ENCODE measurements around the gene CSAG3.
"Not testable (repeated sequence)": the region's sequence is repeated elsewhere in the genome, so short reads cannot be mapped to it uniquely, and the experiment has no call there.

The CSAG3 gene

DNA sequence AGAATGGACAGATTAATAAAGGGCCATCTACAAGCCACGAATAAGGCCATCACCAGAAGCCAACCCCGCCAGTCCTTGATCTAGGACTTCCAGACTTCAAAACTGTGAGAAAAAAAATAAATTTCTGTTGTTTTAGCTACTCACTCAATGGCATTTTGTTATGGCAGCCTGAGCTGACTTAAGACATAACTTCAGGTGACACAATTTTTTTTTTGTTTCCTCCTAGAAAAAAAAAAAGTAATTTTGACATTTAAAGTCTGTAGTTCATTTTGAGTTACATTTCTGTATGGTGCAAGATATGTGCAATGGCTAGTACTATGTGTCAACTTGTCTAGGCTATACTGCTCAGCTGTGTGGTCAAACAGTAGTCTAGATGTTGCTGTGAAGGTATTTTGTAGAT is at the start of gene CSAG3:
Gene CSAG3, plus strand, starts transcription at position 301 of the 400 bp plus-strand sequence.
- DNase-seq: not testable (repeated sequence)

DNA sequence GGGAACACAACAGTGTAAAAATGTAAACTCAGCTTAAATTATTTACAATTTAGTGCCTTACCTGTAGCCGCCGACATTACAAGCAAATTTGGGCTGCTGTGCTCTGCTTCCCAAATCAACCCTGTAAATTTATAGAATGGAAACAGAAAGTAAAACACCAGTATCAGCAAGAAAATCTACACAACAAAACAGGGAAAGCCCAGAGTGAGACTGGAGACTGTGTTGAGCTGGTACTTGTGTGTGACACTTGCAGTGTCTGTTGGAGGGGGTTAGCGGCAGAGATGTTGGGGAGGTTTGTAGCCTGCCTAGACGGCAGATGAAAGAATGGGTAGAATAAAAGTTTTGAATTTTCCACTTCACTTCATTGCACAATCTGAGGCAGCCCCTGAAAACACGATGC is 45.8 kb upstream of the CSAG3 start:
- DNase-seq: not testable (repeated sequence)

DNA sequence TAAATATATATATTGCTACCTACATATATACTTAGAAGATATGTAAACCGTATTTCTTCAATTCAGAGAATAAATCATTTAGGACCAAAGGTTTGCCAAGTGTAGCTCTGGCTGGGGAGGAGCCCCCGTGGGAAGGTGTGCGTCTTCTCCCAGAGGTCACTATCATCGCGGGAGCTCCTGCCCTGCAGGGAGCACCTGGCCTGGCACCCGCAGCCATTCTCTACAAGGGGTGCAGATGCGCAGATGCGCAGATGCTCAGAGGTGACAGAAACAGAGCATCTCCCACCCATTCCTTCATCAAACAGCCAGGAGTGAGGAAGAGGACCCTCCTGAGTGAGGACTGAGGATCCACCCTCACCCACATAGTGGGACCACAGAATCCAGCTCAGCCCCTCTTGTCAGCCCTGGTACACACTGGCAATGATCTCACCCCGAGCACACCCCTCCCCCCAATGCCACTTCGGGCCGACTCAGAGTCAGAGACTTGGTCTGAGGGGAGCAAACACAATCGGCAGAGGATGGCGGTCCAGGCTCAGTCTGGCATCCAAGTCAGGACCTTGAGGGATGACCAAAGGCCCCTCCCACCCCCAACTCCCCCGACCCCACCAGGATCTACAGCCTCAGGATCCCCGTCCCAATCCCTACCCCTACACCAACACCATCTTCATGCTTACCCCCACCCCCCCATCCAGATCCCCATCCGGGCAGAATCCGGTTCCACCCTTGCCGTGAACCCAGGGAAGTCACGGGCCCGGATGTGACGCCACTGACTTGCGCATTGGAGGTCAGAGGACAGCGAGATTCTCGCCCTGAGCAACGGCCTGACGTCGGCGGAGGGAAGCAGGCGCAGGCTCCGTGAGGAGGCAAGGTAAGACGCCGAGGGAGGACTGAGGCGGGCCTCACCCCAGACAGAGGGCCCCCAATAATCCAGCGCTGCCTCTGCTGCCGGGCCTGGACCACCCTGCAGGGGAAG is 44.9 kb upstream of the CSAG3 start, which contains the start of gene MAGEA2B:
Gene MAGEA2B, plus strand, starts transcription at position 814 of the 973 bp plus-strand sequence. CDS start 2,479 bp downstream, outside the sequence.
- DNase-seq: not testable (repeated sequence)

DNA sequence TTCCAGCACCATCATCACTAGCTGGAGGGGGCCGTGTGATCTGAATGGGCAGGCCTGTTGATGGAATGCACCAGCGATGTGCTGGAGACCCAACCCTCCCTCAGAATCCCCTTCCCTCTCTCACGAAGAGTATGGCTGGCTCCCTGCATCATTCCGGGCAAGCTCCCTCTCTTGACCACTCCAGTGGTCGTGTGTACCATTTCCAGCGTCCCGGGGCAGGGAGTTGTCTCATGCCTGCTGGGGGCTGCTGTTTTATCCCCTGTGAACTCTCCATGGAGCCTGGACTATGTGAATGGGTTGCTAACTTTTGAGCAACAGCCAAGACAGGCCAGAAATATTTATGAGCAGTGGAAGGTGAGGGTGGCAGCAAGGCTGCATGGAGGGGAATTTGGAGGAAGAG is 33.6 kb upstream of the CSAG3 start:
- no peak for DNase-seq

DNA sequence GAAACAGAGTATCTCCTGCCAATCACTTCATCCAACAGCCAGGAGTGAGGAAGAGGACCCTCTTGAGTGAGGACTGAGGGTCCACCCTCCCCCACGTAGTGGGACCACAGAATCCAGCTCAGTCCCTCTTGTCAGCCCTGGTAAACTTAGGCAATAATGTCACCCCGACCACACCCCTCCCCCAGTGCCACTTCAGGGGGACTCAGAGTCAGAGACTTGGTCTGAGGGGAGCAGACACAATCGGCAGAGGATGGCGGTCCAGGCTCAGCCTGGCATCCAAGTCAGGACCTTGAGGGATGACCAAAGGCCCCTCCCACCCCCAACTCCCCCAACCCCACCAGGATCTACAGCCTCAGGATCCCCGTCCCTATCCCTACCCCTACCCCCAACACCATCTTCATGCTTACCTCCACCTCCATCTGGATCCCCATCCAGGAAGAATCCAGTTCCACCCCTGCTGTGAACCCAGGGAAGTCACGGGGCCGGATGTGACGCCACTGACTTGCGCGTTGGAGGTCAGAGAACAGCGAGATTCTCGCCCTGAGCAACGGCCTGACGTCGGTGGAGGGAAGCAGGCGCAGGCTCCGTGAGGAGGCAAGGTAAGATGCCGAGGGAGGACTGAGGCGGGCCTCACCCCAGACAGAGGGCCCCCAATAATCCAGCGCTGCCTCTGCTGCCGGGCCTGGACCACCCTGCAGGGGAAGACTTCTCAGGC is 25.6 kb upstream of the CSAG3 start, which contains the start of the genes CSAG1 and MAGEA12:
Gene CSAG1, minus strand, starts transcription at position 461 of the 715 bp plus-strand sequence. CDS start 1,261 bp downstream, outside the sequence.
Gene MAGEA12, plus strand, starts transcription at position 497 of the 715 bp plus-strand sequence. CDS start 2,405 bp downstream, outside the sequence.
- no peak for DNase-seq

DNA sequence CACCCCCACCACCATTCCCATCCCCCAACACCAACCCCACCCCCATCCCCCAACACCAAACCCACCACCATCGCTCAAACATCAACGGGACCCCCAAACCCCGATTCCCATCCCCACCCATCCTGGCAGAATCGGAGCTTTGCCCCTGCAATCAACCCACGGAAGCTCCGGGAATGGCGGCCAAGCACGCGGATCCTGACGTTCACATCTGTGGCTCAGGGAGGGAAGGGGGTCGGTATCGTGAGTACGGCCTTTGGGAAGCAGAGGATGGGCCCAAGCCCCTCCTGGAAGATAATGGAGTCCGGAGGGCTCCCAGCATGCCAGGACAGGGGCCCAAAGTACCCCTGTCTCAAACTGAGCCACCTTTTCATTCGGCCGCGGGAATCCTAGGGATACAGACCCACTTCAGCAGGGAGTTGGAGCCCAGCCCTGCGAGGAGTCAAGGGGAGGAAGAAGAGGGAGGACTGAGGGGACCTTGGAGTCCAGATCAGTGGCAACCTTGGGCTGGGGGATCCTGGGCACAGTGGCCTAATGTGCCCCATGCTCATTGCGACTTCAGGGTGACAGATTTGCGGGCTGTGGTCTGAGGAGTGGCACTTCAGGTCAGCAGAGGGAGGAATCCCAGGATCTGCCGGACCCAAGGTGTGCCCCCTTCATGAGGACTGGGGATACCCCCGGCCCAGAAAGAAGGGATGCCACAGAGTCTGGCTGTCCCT is 24.7 kb upstream of the CSAG3 start:
- DNase-seq: not testable (repeated sequence)

DNA sequence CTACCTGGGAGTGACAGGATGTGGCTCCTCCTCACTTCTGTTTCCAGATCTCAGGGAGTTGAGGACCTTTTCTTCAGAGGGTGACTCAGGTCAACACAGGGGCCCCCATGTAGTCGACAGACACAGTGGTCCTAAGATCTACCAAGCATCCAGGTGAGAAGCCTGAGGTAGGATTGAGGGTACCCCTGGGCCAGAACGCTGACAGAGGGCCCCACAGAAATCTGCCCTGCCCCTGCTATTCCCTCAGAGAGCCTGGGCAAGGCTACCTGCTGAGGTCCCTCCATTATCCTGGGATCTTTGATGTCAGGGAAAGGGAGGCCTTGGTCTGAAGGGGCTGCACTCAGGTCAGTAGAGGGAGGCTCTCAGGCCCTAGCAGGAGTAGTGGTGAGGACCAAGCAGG is 23.9 kb upstream of the CSAG3 start:
- DNase-seq: no peak

DNA sequence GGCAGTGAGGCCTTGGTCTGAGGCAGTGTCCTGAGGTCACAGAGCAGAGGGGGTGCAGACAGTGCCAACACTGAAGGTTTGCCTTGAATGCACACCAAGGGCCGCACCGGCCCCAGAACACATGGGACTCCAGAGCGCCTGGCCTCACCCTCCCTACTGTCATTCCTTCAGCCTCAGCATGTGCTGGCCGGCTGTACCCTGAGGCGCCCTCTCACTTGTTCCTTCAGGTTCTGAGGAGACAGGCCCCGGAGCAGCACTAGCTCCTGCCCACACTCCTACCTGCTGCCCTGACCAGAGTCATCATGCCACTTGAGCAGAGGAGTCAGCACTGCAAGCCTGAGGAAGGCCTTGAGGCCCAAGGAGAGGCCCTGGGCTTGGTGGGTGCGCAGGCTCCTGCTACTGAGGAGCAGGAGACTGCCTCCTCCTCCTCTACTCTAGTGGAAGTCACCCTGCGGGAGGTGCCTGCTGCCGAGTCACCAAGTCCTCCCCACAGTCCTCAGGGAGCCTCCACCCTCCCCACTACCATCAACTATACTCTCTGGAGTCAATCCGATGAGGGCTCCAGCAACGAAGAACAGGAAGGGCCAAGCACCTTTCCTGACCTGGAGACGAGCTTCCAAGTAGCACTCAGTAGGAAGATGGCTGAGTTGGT is 23.0 kb upstream of the CSAG3 start:
- DNase-seq: no peak

DNA sequence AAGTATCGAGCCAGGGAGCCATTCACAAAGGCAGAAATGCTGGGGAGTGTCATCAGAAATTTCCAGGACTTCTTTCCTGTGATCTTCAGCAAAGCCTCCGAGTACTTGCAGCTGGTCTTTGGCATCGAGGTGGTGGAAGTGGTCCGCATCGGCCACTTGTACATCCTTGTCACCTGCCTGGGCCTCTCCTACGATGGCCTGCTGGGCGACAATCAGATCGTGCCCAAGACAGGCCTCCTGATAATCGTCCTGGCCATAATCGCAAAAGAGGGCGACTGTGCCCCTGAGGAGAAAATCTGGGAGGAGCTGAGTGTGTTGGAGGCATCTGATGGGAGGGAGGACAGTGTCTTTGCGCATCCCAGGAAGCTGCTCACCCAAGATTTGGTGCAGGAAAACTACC is 22.5 kb upstream of the CSAG3 start:
- DNase-seq: not testable (repeated sequence)

DNA sequence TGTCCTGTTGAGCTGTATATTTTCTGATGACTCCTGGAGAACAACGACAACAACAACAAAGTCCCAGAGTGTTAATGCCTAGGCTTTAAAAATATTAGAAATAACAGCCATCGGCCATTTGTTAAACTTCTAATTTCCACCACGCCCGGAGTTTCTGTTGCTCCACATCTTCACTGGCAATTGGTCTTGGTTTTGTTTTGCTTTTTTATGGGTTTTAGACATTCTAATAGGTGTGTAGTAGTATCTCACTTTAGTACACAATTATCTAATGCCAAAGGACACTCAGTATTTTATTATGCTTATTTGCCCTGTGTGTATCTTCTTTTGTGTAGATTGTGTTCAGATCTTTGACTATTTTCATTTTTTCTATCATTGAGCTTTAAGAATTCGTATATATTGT is 20.5 kb upstream of the CSAG3 start:
- DNase-seq: no peak

DNA sequence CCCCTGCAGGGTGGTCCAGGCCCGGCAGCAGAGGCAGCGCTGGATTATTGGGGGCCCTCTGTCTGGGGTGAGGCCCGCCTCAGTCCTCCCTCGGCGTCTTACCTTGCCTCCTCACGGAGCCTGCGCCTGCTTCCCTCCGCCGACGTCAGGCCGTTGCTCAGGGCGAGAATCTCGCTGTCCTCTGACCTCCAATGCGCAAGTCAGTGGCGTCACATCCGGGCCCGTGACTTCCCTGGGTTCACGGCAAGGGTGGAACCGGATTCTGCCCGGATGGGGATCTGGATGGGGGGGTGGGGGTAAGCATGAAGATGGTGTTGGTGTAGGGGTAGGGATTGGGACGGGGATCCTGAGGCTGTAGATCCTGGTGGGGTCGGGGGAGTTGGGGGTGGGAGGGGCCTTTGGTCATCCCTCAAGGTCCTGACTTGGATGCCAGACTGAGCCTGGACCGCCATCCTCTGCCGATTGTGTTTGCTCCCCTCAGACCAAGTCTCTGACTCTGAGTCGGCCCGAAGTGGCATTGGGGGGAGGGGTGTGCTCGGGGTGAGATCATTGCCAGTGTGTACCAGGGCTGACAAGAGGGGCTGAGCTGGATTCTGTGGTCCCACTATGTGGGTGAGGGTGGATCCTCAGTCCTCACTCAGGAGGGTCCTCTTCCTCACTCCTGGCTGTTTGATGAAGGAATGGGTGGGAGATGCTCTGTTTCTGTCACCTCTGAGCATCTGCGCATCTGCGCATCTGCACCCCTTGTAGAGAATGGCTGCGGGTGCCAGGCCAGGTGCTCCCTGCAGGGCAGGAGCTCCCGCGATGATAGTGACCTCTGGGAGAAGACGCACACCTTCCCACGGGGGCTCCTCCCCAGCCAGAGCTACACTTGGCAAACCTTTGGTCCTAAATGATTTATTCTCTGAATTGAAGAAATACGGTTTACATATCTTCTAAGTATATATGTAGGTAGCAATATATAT is 5.0 kb upstream of the CSAG3 start, which contains the start of gene MAGEA2:
Gene MAGEA2, minus strand, starts transcription at position 157 of the 965 bp plus-strand sequence. CDS start 2,479 bp downstream, outside the sequence.
- not testable (repeated sequence) for DNase-seq

DNA sequence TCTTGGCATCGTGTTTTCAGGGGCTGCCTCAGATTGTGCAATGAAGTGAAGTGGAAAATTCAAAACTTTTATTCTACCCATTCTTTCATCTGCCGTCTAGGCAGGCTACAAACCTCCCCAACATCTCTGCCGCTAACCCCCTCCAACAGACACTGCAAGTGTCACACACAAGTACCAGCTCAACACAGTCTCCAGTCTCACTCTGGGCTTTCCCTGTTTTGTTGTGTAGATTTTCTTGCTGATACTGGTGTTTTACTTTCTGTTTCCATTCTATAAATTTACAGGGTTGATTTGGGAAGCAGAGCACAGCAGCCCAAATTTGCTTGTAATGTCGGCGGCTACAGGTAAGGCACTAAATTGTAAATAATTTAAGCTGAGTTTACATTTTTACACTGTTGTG is 4.1 kb upstream of the CSAG3 start:
- not testable (repeated sequence) for DNase-seq

DNA sequence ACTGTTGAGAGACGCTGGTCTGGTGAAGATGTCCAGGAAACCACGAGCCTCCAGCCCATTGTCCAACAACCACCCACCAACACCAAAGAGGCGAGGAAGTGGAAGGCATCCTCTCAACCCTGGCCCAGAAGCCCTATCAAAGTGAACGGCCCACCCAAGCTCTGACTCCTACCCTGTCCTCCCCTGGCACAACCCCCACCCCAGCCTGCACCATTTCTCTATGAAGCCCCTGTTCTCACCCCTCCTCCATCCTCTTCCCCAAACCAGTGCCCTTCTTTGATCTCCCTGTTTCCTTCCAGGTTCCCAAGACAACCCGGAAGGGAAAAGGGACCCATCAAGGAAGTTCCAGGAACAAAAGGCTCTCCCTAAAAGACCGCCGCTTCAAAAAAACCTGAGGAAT is 526 bp downstream of the CSAG3 start:
- not testable (repeated sequence) for DNase-seq

DNA sequence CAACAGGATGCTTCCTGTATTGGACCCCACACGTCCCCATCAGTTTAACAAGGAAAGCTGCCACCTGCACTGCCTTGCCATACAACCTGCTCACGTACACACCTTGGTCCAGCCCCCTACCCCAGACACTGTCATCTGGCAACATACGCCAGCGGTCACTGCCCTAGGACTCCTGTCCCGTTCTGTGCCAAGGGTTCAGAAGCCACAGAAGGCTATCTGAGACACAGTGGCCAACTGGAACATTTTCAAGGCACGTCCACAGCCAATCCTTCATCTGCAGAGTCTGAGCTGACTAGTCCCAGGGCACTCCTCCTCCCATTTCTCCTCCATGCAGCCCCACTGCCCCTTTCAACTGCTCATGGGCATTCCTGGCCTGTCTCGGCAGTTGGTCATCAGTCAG is 2.6 kb downstream of the CSAG3 start:
- DNase-seq: not testable (repeated sequence)

DNA sequence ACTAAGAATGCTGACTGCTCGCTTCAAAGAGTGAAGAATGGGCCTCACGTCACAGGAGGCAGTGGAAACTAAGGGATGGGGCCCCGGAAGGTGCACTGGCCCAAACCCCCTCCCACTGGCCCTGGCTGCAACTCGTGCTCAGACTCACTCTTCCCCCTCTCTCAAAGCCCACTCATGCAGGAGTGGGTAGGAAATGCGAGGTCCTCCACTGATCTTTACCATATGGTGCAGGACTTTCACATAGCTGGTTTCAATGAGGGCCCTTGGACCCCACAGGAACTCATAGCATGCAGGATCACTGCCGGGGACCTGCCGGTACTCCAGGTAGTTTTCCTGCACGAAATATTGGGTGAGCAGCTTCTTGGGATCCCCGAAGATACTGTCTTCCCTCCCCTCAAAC is 7.5 kb downstream of the CSAG3 start:
- not testable (repeated sequence) for DNase-seq

DNA sequence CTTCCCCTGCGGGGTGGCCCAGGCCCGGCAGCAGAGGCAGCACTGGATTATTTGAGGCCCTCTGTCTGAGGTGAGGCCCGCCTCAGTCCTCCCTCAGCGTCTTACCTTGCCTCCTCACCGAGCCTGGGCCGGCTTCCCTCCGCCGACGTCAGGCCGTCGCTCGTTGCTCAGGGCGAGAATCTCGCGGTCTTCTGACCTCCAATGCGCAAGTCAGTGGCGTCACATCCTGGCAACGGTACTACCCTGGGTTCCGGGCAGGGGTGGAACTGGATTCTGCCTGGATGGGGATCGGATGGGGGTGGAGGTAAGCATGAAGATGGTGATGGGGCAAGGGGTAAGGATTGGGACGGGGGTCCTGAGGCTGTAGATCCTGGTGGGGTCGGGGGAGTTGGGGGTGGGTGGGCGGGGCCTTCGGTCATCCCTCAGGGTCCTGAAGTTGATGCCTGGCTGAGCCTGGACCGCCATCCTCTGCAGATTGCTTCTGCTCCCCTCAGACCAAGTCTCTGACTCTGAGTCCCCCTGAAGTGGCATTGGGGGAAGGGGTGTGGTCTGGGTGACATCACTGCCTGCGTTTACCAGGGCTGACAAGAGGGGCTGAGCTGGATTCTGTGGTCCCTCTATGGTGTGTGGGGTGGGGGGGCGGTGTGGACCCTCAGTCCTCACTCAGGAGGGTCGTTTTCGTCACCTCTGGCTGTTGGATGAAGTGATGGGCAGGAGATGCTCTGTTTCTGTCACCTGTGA is 10.7 kb downstream of the CSAG3 start, which contains the start of gene MAGEA6:
Gene MAGEA6, minus strand, starts transcription at position 141 of the 741 bp plus-strand sequence. CDS start 2,039 bp downstream, outside the sequence.
- not testable (repeated sequence) for DNase-seq

DNA sequence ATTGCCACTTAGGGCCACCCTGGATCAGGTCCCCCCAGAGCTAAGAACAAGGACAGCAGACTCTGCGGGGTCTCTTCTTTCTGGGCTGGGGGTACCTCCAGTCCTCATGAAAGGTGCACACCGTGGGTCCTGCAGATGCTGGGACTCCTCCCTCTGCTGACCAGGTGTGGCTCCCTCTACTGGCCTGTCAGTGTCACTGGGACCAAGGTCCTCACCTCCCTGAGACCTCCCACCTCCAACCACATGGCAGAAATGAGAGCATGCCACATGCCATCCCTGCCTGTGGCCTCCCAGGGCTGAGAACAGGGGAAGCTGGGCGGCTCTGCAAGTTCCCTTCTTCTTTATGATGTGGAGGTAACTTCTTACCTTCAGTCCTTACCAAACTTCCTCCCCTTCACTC is 28.0 kb downstream of the CSAG3 start:
- DNase-seq: not testable (repeated sequence)

DNA sequence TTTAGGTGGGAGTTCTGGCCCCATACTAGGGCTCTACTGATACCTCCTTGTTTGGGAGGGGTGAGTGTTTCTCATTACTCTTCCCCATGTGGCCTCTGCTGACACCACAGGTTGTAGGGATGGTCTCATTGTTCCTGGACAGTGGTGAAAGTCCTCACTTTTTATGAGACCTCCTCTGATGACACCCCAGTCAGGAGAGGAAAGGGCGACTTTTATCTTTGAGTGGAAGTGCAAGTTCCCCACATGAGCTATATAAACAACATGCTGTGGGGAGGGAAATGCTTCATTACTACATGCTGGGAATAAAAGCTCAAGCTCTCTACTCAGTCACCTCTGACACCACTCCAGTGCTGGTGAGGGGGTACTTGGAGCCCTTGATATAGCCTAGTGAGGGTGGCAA is 39.9 kb downstream of the CSAG3 start:
- no peak for DNase-seq

DNA sequence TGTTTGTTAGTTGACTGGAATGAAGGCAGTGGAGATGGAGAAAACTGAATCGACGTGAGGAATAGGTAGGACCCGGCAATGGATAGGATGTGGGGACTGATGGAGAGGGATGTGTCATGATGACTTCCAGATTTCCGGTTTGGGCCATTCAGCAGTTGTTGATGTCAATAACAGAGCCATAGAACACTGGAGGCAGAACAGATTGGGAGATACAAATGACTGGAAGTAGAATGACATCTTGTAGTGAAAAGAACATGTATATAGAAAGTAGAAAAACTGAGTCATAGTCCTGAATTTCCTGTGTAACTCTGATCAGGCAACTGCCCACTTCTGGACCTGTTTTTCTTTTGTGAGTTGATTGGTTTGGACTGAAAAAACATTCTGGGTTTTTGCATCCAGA is 47.0 kb downstream of the CSAG3 start:
- DNase-seq: no peak

All from cerebellar nuclear complex (tissue), 1 donor.